Measurements from ENCODE around the gene FRYL.
"Not testable (repeated sequence)": the region's sequence is repeated elsewhere in the genome, so short reads cannot be mapped to it uniquely, and the experiment has no call there.

FRYL gene

DNA sequence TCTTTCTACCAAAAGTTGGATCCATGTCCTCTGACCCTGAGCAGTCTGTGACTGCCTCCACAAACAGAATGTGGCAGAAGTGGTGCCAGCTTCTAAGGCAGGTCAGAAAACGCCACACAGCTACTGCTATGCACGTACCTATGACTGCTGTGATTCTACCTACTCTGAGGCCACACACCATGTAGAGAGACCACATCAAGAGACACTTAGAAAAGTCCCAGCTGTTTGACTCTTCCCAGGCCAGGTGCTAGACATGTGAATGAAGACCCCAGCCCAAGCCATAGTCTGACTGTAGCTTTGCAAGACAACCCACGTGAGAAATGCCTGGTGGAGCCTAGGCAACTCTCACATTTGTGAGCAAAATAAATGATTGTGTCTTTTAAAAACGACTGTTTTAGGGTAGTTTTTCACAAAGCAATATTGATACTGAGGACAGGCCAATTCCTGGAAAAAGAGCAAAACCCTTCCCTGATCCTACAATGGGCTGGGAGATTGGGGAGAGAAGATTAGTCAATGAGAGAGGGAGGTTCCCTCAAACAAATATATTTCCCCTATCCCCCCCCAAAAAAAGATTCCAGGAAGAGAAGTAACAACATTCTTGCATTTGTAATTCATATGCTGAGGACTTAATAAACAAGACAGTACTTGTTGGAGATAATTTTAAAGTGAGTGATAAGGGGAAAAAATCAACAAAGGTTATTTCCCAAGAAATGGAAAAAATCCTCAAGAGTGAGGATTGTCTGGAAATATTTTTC lies 33.3 kb downstream of the FRYL start:
- no peak for DNase-seq (ENCODE audit: low read depth)

DNA sequence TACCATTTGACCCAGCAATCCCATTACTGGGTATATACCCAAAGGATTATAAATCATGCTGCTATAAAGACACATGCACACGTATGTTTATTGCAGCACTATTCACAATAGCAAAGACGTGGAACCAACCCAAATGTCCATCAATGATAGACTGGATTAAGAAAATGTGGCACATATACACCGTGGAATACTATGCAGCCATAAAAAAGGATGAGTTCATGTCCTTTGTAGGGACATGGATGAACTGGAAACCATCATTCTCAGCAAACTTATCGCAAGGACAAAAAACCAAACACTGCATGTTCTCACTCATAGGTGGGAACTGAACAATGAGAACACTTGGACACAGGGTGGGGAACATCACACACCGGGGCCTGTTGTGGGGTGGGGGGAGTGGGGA lies 34.9 kb downstream of the FRYL start:
- DNase-seq (ENCODE audit: low read depth) = not testable (repeated sequence)

DNA sequence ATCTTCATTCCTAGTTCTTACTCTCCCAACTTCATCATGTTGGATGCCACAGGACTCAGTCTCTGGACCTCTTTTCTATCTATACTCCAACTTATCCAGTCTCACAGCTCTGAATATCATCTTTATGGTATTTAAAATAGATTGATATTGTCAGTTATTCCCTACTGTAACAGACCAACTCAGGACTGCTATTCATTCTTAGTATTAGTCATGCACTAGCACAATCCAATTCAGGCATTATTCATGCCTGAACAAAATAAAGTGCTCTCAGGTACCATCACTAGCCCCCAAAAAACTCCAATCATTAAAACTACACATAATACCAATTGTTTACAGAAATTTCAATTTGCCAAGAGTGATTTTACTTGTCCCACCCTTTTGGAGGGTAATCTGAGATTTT lies 37.7 kb downstream of the FRYL start:
- DNase-seq (ENCODE audit: low read depth) = peak; percentile 34

GRCh38 chr4:48739560-48740019 lies 40.5 kb downstream of the FRYL start:
- DNase-seq (ENCODE audit: low read depth) = no peak

- DNase-seq (ENCODE audit: low read depth) = no peak
Observed at GRCh38 chr4:48738856-48739255, 41.2 kb downstream of the FRYL start.

DNA sequence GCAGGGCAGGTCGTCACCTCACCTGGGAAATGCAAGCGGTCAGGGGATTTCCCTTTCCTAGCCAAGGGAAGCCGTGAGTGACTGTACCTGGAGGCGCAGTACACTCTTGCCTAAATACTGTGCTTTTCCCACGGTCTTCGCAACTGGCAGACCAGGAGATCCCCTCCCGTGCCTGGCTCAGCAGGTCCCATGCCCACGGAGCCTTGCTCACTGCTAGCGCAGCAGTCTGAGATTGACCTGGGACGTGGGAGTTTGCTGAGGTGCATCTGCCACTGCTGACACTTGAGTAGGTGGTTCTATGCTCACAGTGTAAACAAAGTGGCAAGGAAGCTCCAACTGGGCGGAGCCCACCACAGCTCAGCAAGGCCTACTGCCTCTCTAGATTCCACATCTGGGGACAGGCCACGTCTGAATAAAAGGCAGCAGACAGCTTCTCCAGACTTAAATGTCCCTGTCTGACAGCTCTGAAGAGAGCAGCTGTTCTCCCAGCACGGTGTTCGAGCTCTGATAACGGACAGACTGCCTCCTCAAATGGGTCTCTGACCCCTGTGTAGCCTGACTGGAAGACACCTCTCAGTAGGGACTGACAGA lies 51.1 kb downstream of the FRYL start:
- DNase-seq (ENCODE audit: low read depth) = not testable (repeated sequence)

DNA sequence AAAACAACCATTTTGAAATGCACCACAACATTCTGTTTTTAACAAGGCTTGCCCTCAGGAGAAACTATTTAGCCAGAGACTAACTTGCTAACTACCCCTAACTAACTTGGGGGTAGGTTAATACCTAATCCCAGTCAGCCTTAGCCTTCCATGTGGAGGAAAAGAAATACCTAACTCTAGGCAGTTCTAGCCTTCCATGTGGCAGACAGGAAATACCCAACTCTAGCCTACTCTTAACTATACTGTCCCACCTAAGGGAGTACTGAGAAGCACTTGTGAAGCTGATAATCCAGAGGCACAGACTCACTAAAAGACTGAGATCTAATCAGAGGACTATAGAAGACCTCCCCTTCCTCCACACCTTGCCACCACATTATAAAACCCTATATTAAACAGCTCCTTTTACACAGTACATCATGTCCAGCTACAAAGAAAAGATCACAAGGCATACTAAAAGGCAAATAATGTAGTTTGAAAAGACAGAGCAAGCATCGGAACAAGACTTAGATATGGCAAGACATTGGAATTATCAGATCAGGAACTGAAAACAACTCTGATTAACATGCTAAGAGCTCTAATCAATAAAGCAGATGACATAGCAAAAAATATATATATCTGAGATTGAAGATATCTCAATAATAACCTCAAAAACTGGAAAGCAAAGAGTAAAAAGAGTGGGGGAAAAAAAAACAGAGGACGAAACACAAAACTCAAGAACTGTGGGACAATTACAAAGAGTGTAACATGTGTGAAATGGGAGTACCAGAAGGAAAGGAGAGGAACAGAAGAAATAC lies 52.2 kb downstream of the FRYL start:
- no peak for DNase-seq (ENCODE audit: low read depth)

DNA sequence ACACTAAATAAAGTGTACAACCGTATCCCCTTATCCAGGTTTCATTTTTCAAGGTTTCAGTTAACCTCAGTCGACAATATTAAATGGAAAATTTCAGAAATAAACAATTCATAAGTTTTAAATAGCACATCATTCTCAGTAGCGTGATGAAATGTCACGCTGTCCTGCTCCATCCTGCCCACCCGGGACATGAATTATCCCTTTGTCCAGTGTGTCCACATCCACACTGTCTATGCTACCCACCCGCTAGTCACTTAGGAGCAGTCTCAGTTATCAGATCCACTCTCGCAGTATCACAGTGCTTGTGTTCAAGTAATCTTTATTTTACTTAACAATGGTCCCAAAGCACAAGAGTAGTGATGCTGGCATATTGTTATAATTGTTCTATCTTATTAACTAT lies 54.7 kb downstream of the FRYL start:
- no peak for DNase-seq (ENCODE audit: low read depth)

- no peak for DNase-seq (ENCODE audit: low read depth)
Observed at GRCh38 chr4:48722509-48723446, 57.3 kb downstream of the FRYL start.

- no peak for DNase-seq (ENCODE audit: low read depth)
Observed at GRCh38 chr4:48720459-48720858, 59.6 kb downstream of the FRYL start.

DNA sequence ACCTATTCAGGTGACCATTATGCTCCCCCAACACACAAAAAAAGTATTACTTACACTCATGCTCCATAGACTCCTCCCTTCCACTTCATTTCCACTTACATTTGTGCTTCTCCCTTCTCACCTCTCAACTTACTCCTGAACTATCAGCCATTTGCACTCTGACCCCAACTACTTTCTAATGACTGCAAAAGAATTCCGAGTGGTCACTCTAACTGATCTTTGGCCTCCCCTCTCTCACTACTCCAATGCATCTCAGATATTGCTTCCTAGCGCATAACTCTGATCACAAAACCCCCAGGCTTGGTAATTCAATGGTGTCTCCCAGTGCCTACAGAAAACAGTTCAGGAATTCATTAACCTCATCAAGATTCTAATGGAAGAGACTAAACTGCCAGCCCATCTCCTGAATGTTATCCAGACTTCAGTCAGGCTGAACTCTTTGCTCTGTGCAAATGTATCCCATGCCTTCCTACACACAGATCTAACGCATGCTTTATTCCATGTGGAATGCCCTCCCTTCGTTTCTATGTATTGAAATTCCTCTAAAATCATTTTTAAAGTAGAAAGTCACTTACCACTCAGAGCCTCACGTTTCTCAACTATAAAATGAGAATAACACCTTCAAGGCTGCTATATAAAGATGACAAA lies 61.1 kb downstream of the FRYL start:
- DNase-seq (ENCODE audit: low read depth) = no peak

DNA sequence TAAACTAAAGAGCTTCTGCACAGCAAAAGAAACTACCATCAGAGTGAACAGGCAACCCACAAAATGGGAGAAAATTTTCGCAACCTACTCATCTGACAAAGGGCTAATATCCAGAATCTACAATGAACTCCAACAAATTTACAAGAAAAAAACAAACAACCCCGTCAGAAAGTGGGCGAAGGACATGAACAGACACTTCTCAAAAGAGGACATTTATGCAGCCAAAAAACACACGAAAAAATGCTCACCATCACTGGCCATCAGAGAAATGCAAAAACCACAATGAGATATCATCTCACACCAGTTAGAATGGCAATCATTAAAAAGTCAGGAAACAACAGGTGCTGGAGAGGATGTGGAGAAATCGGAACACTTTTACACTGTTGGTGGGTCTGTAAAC lies 63.8 kb downstream of the FRYL start:
- not testable (repeated sequence) for DNase-seq (ENCODE audit: low read depth)

DNA sequence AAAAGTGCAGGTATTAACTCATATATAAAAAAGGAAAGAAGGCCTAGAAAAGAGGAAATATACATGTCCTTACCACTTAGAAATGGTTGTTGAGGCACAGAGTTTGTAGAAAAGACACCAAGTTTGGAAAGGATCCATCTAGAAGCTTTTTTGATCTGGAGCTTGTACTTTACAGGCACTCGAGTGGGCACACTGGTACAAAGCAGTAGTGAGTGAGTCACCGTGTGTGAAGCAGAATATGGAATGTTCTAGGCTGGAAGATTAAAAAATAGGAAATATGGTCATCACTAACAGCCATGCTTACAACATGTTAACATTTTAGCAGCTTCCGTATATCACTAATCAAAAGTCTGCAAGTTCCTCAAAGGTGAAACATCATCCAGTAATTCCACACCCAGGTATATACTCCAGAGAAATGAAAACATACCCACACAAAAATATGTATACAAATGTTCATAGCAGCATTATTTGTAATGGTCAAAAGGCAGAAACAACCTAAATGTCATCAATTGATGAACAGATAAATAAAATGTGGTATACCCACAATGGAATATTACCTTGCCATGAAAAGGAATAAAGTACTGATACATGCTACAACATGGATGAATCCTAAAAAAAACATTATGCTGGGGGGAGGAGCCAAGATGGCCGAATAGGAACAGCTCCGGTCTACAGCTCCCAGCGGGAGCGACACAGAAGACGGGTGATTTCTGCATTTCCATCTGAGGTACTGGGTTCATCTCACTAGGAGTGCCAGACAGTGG lies 69.5 kb downstream of the FRYL start:
- DNase-seq (ENCODE audit: low read depth) = peak; percentile 30

GRCh38 chr4:48709901-48710300 lies 70.2 kb downstream of the FRYL start:
- DNase-seq (ENCODE audit: low read depth) = no peak

DNA sequence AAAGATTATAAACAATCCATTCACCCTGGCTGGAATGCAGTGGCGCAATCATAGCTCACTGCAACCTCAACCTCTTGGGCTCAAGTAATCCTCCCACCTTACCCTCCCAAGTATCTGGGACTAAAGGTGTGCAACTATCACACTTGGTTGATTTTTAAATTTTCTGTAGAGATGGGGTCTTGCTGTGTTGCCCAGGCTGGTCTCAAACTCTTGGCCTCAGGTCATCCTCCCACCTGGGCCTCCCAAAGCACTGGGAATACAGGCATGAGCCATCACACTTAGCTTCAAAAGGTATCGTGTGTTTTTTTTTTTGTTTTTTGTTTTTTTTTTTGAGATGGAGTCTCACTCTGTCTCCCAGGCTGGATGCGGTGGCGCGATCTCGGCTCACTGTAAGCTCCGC lies 71.5 kb downstream of the FRYL start:
- DNase-seq (ENCODE audit: low read depth) = no peak

- no peak for DNase-seq (ENCODE audit: low read depth)
Observed at GRCh38 chr4:48706736-48707135, 73.3 kb downstream of the FRYL start.

DNA sequence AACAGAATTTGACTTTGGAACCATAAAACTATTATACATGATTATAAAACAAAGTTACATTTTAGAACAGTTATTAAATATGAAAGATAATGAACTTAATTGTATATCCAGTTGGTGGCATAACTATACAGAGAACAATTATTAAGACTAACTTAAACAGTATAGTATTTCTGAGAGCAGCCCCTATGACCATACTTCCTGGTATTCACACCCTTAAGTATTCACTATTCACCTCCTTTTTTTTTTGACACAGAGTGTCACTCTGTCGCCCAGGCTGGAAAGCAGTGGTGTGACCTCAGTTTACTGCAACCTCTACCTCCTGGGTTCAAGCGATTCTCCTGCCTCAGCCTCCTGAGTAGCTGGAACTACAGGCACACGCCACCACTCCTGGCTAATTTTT lies 74.5 kb downstream of the FRYL start:
- no peak for DNase-seq (ENCODE audit: low read depth)

GRCh38 chr4:48704091-48704802 lies 75.8 kb downstream of the FRYL start:
- DNase-seq (ENCODE audit: low read depth) = no peak

DNA sequence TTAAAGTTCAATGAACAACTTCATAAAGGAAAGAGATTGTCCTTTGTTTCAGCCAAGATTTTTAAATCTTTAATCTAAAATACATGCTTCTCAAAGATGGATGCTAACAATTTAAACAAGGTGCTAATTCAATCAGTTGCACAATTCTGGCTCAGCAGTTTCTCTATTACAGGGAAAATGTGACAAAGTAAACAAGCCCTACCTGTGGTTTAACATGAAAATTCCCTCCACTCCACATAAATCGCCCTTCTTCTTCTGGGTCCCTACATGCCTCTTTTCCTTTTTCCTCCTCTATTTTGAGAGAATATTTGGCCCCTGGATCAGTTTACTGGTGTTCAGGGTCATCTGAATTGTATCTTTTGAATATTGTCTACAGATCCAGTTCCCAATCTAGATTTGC lies 80.6 kb downstream of the FRYL start:
- DNase-seq (ENCODE audit: low read depth) = peak; percentile 51
